ENCODE results near the gene KIAA0513. TPM values are rescaled to one million over a fixed set of nuclear protein-coding genes. Genes with fewer than 3 reads are reported as not detected.

KIAA0513 gene
- total RNA-seq, 1 donor from 2014 or later = 131 TPM

- intact Hi-C loops (cut with DNase I) = no loop called here
- Histone ChIP-seq H3K27ac (peak overlapping the region; percentile 93 to 95), H3K27me3 (no peaks in the 10 kb centered on the region), H3K36me3 (no peaks in the 10 kb centered on the region), H3K4me3 (no peak overlapping the region), H3K4me1 (peaks cover 22 to 58% of the 10 kb centered on the region in 2 donors), H3K9me3 (no peaks in the 10 kb centered on the region)
- TF ChIP-seq CTCF (IDR thresholded peaks at IDR 0.05) = no peak
- no peak for DNase-seq (ENCODE audit: low spot score in 2 of 2)
Measured at GRCh38 chr16:85002099-85002541, 25.5 kb upstream of the KIAA0513 start.

- H3K4me1 ChIP-seq = peaks cover 22 to 60% of the 10 kb centered on the region in 2 donors
- H3K27ac ChIP-seq = peak overlapping the region; percentile 93 to 95
- H3K9me3 ChIP-seq = no peaks in the 10 kb centered on the region
- no peak overlapping the region for H3K4me3 ChIP-seq
- peak in 1 of 2 donors; percentile 63 for DNase-seq (ENCODE audit: low spot score in 2 of 2)
- no peaks in the 10 kb centered on the region for H3K27me3 ChIP-seq
- intact Hi-C loops (cut with DNase I) = no loop called here
- no peaks in the 10 kb centered on the region for H3K36me3 ChIP-seq
- TF ChIP-seq CTCF (IDR thresholded peaks at IDR 0.05) = no peak
Measured at GRCh38 chr16:85002608-85003007, 25.0 kb upstream of the KIAA0513 start.

GRCh38 chr16:85003076-85003475 lies 24.5 kb upstream of the KIAA0513 start:
- peak in 1 of 2 donors; percentile 61 for DNase-seq (ENCODE audit: low spot score in 2 of 2)
- peak overlapping the region; percentile 93 to 95 for H3K27ac ChIP-seq
- intact Hi-C loops (cut with DNase I) = no loop called here
- H3K36me3 ChIP-seq = no peaks in the 10 kb centered on the region
- no peaks in the 10 kb centered on the region for H3K9me3 ChIP-seq
- H3K4me3 ChIP-seq = no peak overlapping the region
- peaks cover 22 to 64% of the 10 kb centered on the region in 2 donors for H3K4me1 ChIP-seq
- H3K27me3 ChIP-seq = no peaks in the 10 kb centered on the region
- no peak for TF ChIP-seq CTCF (IDR thresholded peaks at IDR 0.05)

- Histone ChIP-seq H3K4me1 (peaks cover 22 to 64% of the 10 kb centered on the region in 2 donors), H3K27ac (peak overlapping the region; percentile 93 to 95), H3K9me3 (no peaks in the 10 kb centered on the region), H3K4me3 (peak overlapping the region in 1 of 2 donors; percentile 44), H3K27me3 (no peaks in the 10 kb centered on the region), H3K36me3 (no peaks in the 10 kb centered on the region)
- intact Hi-C loops (cut with DNase I) = no loop called here
- DNase-seq (ENCODE audit: low spot score in 2 of 2) = peak in 1 of 2 donors; percentile 63
- TF ChIP-seq CTCF (IDR thresholded peaks at IDR 0.05) = no peak
Measured at GRCh38 chr16:85003725-85004586, 23.6 kb upstream of the KIAA0513 start.

- TF ChIP-seq CTCF (IDR thresholded peaks at IDR 0.05) = no peak
- Histone ChIP-seq H3K36me3 (no peaks in the 10 kb centered on the region), H3K4me1 (peaks cover 22 to 61% of the 10 kb centered on the region in 2 donors), H3K27me3 (no peaks in the 10 kb centered on the region), H3K4me3 (peak overlapping the region in 1 of 2 donors; percentile 44), H3K9me3 (no peaks in the 10 kb centered on the region), H3K27ac (peak overlapping the region; percentile 93 to 95)
- peak in 1 of 2 donors; percentile 83 for DNase-seq (ENCODE audit: low spot score in 2 of 2)
- intact Hi-C loops (cut with DNase I) = no loop called here
Measured at GRCh38 chr16:85004587-85005205, 22.9 kb upstream of the KIAA0513 start.

Measured in ascending aorta (tissue), 2 donors.